AG09309 (cell line): Measurements from ENCODE around the gene VAPA.
"Not testable (repeated sequence)": the region's sequence is repeated elsewhere in the genome, so short reads cannot be mapped to it uniquely, and the experiment has no call there.

Source experiments
- DNase-seq: peaks from one replicate; pipeline ENCODE4 v3.0.0-alpha.2; 2010; ENCODE audit warnings: low read depth
- H3K4me3 ChIP-seq: 2 replicates; pipeline ENCODE4 v1.5.1; 2011; ENCODE audit warnings: mild to moderate bottlenecking, low read depth, low read length, moderate library complexity; ENCODE audit not compliant: control insufficient read depth
- CTCF ChIP-seq: IDR thresholded peaks from 2 replicates; pipeline ENCODE4 v1.5.1; 2011; ENCODE audit warnings: mild to moderate bottlenecking, low read depth, low read length, inconsistent platforms; ENCODE audit not compliant: insufficient read depth, control insufficient read depth; ENCODE audit errors: missing control alignments

VAPA gene

DNA sequence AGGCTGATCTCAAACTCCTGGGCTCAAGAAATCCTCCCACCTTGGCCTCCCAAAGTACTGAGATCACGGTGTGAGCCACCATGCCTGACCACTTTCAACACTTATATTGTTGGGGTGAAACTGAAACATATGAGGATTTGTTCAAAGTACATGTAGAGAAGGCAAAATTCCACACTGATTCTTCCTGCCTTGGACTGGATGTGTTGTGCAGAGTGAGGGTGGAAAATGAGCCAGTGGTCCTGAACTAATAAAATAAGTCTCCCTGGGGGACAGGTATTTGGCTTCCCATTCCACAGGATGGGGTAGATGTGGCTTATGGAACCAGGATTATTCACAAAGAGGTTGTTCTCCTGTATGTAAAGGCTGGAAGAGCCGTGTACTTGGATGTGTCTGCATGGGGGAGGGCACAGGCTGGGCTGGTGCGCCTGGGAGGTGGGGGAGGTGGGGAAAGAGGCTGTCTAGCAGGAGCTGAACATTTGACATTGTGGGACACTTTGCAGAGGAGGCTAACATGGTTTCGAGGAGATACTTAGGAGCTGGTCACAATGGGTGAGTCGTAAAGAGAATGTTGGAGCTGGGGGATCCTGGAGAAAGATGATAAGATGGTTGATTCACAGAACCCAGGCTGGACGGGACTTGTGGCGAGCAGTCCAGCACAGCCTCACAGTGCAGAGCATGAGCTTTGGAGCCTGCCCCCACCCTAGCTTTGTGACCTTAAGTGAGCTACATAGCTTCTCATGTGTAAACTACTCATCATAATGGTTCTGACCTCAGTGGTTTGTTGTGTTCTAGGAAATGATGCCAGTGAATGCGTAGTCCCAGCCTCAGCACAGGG is 28.4 kb upstream of the VAPA start, which contains the start of gene TXNDC2:
TSS of gene TXNDC2 (plus strand) at position 804 of the 835 bp plus-strand sequence. CDS start 708 bp downstream, outside the sequence.
- DNase-seq, result no peak

DNA sequence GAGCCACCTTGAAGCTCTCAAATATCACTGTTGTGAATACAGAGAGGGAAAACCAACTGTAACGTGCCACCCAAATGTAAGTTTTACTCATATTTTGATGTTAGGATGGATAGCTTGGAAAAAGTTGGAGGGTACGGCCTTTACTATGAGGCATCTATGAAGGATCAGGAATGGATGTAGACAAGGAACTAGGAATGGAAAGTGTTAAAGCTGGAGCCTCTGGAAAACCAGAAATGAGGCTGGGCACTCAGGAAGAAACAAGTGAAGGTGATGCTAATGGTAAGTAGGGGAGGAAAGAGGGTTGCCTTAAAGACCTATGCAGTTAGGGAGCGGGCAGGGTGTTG is 27.8 kb upstream of the VAPA start:
- H3K4me3 ChIP-seq, result no peak overlapping the region
- no peak for DNase-seq
- TF ChIP-seq CTCF, result no peak

More for the DNA sequence above, 28.4 kb upstream of the VAPA start, which contains the start of gene TXNDC2:
- no peak within 1 kb of the TSS for H3K4me3 ChIP-seq
- TF ChIP-seq CTCF, result no peak

DNA sequence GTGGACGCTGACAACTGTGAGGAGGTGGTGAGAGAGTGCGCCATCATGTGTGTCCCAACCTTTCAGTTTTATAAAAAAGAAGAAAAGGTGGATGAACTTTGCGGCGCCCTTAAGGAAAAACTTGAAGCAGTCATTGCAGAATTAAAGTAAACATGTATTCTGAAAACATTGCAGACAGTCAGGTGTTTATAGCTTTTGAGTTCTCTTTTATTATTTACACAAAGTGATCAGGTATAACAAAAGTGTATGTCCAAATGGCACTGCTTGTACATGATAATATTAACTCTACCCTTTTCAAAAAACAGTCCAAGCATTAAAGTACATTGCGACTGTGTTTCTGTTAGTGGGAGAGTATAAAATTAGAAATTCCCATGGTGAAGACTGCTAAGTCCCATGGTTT is 25.8 kb upstream of the VAPA start:
- no peak for DNase-seq
- TF ChIP-seq CTCF, result no peak

GRCh38 chr18:9890196-9890595 is 23.6 kb upstream of the VAPA start:
- no peak for DNase-seq
- no peak for TF ChIP-seq CTCF
- H3K4me3 ChIP-seq, result no peak overlapping the region

More for the DNA sequence above, 25.8 kb upstream of the VAPA start:
- H3K4me3 ChIP-seq, result no peak overlapping the region

DNA sequence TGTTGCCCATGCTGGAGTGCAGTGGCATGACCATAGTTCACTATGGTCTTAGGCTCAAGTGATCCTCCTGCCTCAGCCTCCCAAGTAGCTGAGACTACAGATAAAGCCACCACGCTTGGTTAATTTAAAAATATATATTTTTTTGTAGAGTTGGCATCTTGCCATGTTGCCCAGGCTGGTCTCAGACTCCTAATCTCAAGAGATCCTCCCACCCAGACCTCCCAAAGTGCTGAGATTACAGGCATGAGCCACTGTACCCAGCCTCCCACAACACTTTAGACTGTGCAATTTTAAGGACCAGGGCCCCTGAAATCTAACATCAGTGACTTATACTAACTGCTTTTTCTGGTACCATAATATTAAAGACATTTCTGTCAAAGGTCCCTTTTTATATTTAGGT is 22.9 kb upstream of the VAPA start:
- TF ChIP-seq CTCF, result no peak
- no peak for DNase-seq

DNA sequence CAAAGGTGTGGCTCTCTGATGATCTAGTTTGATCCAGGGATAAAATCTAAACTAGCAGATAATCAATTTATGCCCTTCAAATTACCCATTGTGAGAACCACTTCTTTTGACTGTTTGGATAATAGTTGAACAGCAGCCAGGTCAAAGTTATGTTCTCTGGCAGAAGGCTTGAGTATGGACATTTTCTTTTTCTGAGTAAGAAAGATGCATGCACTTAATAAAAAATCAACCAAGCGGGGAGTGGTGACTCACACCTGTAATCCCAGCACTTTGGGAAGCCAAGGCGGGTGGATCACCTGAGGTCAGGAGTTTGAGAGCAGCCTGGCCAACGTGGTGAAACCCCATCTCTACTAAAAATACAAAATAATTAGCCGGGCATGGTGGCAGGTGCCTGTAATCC is 22.3 kb upstream of the VAPA start:
- DNase-seq, H3K4me3 ChIP-seq: not testable (repeated sequence)

More for the DNA sequence above, 22.9 kb upstream of the VAPA start:
- H3K4me3 ChIP-seq, result no peak overlapping the region

GRCh38 chr18:9894454-9895068 is 19.3 kb upstream of the VAPA start:
- no peak overlapping the region for H3K4me3 ChIP-seq
- no peak for DNase-seq
- TF ChIP-seq CTCF, result no peak
